Measurements from ENCODE around the gene INKA1. TPM values are rescaled to one million over a fixed set of nuclear protein-coding genes. Genes with fewer than 3 reads are reported as not detected.

Gene INKA1
- total and polyA plus RNA-seq, 2 experiments from 2014 or later, result 4.5 to 6.2 TPM

GRCh38 chr3:49785565-49786356 is 17.3 kb upstream of the INKA1 start:
- Histone ChIP-seq H3K27ac (peak overlapping the region; percentile 91), H3K36me3 (replicated peaks; ENCODE audit: insufficient read depth, low read depth) (no peaks in the 10 kb centered on the region), H2AFZ (peak overlapping the region; percentile 38), H4K20me1 (ENCODE audit: insufficient read depth, poor library complexity, severe bottlenecking) (peaks cover 1% of the 10 kb centered on the region), H3K4me2 (peak overlapping the region; percentile 81), H3K9me2 (replicated peaks; ENCODE audit: insufficient read depth) (no peaks in the 10 kb centered on the region), H3K4me1 (ENCODE audit: insufficient read depth) (peaks cover 16% of the 10 kb centered on the region), H3K9me3 (ENCODE audit: low read depth) (no peaks in the 10 kb centered on the region), H3K27me3 (no peaks in the 10 kb centered on the region), H3K79me2 (peaks cover 53% of the 10 kb centered on the region), H3K4me3 (peak overlapping the region; percentile 76)
- peak; percentile 52 for DNase-seq (ENCODE audit: low spot score)
- TF ChIP-seq CTCF (IDR thresholded peaks at IDR 0.05; ENCODE audit: poor library complexity) (no peak), EZH2 (IDR thresholded peaks at IDR 0.05; ENCODE audit: borderline replicate concordance) (no peak), EZH2phosphoT487 (IDR thresholded peaks at IDR 0.05; ENCODE audit: low read depth, severe bottlenecking, unreplicated experiment) (no peak)
- WGBS (ENCODE audit: low lambda C conversion rate, missing lambda C conversion rate), result 6% methylated on average over 35 of the region's 50 CpGs

GRCh38 chr3:49786357-49787181 is 16.5 kb upstream of the INKA1 start, which contains the start of gene IP6K1:
Gene IP6K1, minus strand, starts transcription at chr3:49786542. Its CDS starts 38,502 bp downstream, at chr3:49748040.
- WGBS (ENCODE audit: low lambda C conversion rate, missing lambda C conversion rate), result 12% methylated on average over 46 of the region's 55 CpGs
- Histone ChIP-seq H4K20me1 (ENCODE audit: insufficient read depth, poor library complexity, severe bottlenecking) (no peaks in the 10 kb centered on the region), H3K4me2 (peak within 1 kb of the TSS; percentile 81), H3K36me3 (replicated peaks; ENCODE audit: insufficient read depth, low read depth) (no peaks in the 10 kb centered on the region), H3K27ac (peak within 1 kb of the TSS; percentile 91), H3K27me3 (no peaks in the 10 kb centered on the region), H3K4me1 (ENCODE audit: insufficient read depth) (peaks cover 11% of the 10 kb centered on the region), H2AFZ (peak within 1 kb of the TSS; percentile 80), H3K9me3 (ENCODE audit: low read depth) (no peaks in the 10 kb centered on the region), H3K9me2 (replicated peaks; ENCODE audit: insufficient read depth) (no peaks in the 10 kb centered on the region), H3K79me2 (peaks cover 46% of the 10 kb centered on the region), H3K4me3 (peak within 1 kb of the TSS; percentile 76)
- peak; percentile 100 for DNase-seq (ENCODE audit: low spot score)
- TF ChIP-seq EZH2 (IDR thresholded peaks at IDR 0.05; ENCODE audit: borderline replicate concordance) (no peak), EZH2phosphoT487 (IDR thresholded peaks at IDR 0.05; ENCODE audit: low read depth, severe bottlenecking, unreplicated experiment) (no peak), CTCF (IDR thresholded peaks at IDR 0.05; ENCODE audit: poor library complexity) (no peak)

GRCh38 chr3:49787182-49787464 is 15.9 kb upstream of the INKA1 start:
- WGBS (ENCODE audit: low lambda C conversion rate, missing lambda C conversion rate), result 90% methylated on average over 3 of the region's 3 CpGs

More at GRCh38 chr3:49787182-49787464, 15.9 kb upstream of the INKA1 start:
- H3K9me2 ChIP-seq (replicated peaks; ENCODE audit: insufficient read depth), result no peaks in the 10 kb centered on the region
- no peaks in the 10 kb centered on the region for H3K9me3 ChIP-seq (ENCODE audit: low read depth)
- peak overlapping the region; percentile 80 for H2AFZ ChIP-seq
- peak overlapping the region; percentile 88 for H3K27ac ChIP-seq
- H4K20me1 ChIP-seq (ENCODE audit: insufficient read depth, poor library complexity, severe bottlenecking), result no peaks in the 10 kb centered on the region
- H3K79me2 ChIP-seq, result peaks cover 41% of the 10 kb centered on the region
- no peak overlapping the region for H3K4me3 ChIP-seq
- H3K4me2 ChIP-seq, result peak overlapping the region; percentile 74
- TF ChIP-seq EZH2phosphoT487 (IDR thresholded peaks at IDR 0.05; ENCODE audit: low read depth, severe bottlenecking, unreplicated experiment) (no peak), CTCF (IDR thresholded peaks at IDR 0.05; ENCODE audit: poor library complexity) (no peak), EZH2 (IDR thresholded peaks at IDR 0.05; ENCODE audit: borderline replicate concordance) (no peak)
- no peak for DNase-seq (ENCODE audit: low spot score)
- H3K4me1 ChIP-seq (ENCODE audit: insufficient read depth), result peaks cover 8% of the 10 kb centered on the region
- H3K36me3 ChIP-seq (replicated peaks; ENCODE audit: insufficient read depth, low read depth), result no peaks in the 10 kb centered on the region
- H3K27me3 ChIP-seq, result no peaks in the 10 kb centered on the region

Measured in hepatocyte (in vitro differentiated cells).